Adrenal gland (tissue), 5 donors: ENCODE data around the gene PRKAR1B.

Experiments
- CTCF ChIP-seq, 6 experiments: fragments of 450-650 bp in 4 of 6; fragments of 200-600 bp in 2 of 6; sonication (generic) in 1 of 6; IDR thresholded peaks; 1 replicate in 5 of 6; 2 replicates in 1 of 6; pipeline versions ENCODE4 v1.5.1 to v1.8.0; 2016 to 2021; ENCODE audit warnings: antibody characterized with exemption in 6 of 6, mild to moderate bottlenecking in 2 of 6, moderate library complexity in 1 of 6
- POLR2A ChIP-seq, 2 donors: fragments of 450-650 bp; IDR thresholded peaks; one replicate each; pipeline ENCODE4 v1.6.1; 2017; ENCODE audit warnings: antibody characterized with exemption in 2 of 2, mild to moderate bottlenecking in 2 of 2, moderate library complexity in 1 of 2
- donor health status: DM: no; HTN: no; CAD: no.

GRCh38 chr7:723541-723940 is 3.5 kb downstream of the PRKAR1B start:
- TF ChIP-seq POLR2A (IDR thresholded peaks at IDR 0.05) (no peak), CTCF (IDR thresholded peaks at IDR 0.05) (no peak)
